IPS-11a (cell line): ENCODE data around the gene COCH.
"Not testable (repeated sequence)": the region's sequence is repeated elsewhere in the genome, so short reads cannot be mapped to it uniquely, and the experiment has no call there.

ENCODE experiments used
- H3K4me3 ChIP-seq: one replicate; pipeline ENCODE4 v1.5.1; 2013; ENCODE audit warnings: low read depth, low read length, control low read depth

COCH gene

GRCh38 chr14:30874999-30875787 is 834 bp downstream of the COCH start:
- H3K4me3 ChIP-seq: peak overlapping the region; percentile 44

GRCh38 chr14:30875788-30876053 is 1.4 kb downstream of the COCH start:
- peak overlapping the region; percentile 15 for H3K4me3 ChIP-seq

- H3K4me3 ChIP-seq: no peak overlapping the region
Observed at GRCh38 chr14:30876692-30877091, 2.3 kb downstream of the COCH start.

GRCh38 chr14:30882431-30882830 is 8.1 kb downstream of the COCH start:
- no peak overlapping the region for H3K4me3 ChIP-seq

GRCh38 chr14:30883508-30884294 is 9.3 kb downstream of the COCH start:
- H3K4me3 ChIP-seq: no peak overlapping the region

GRCh38 chr14:30884901-30885300 is 10.5 kb downstream of the COCH start:
- H3K4me3 ChIP-seq: no peak overlapping the region

- no peak overlapping the region for H3K4me3 ChIP-seq
Observed at GRCh38 chr14:30885840-30886740, 11.7 kb downstream of the COCH start.

- no peak overlapping the region for H3K4me3 ChIP-seq
Observed at GRCh38 chr14:30888480-30889243, 14.3 kb downstream of the COCH start.

- no peak overlapping the region for H3K4me3 ChIP-seq
Observed at GRCh38 chr14:30889244-30889594, 14.9 kb downstream of the COCH start.

GRCh38 chr14:30893819-30894218 is 19.5 kb downstream of the COCH start:
- H3K4me3 ChIP-seq: no peak overlapping the region

- no peak overlapping the region for H3K4me3 ChIP-seq
Observed at GRCh38 chr14:30894923-30895515, 20.7 kb downstream of the COCH start.

- H3K4me3 ChIP-seq: no peak overlapping the region
Observed at GRCh38 chr14:30896435-30896834, 22.1 kb downstream of the COCH start.

GRCh38 chr14:30897121-30897520 is 22.8 kb downstream of the COCH start:
- not testable (repeated sequence) for H3K4me3 ChIP-seq

GRCh38 chr14:30903285-30904124 is 29.1 kb downstream of the COCH start:
- H3K4me3 ChIP-seq: no peak overlapping the region

- no peak overlapping the region for H3K4me3 ChIP-seq
Observed at GRCh38 chr14:30906752-30907658, 32.6 kb downstream of the COCH start.

GRCh38 chr14:30907659-30908057 is 33.3 kb downstream of the COCH start:
- no peak overlapping the region for H3K4me3 ChIP-seq

GRCh38 chr14:30908826-30909225 is 34.5 kb downstream of the COCH start:
- no peak overlapping the region for H3K4me3 ChIP-seq

GRCh38 chr14:30914812-30915211 is 40.5 kb downstream of the COCH start:
- H3K4me3 ChIP-seq: no peak overlapping the region

- H3K4me3 ChIP-seq: no peak overlapping the region
Observed at GRCh38 chr14:30915596-30915995, 41.2 kb downstream of the COCH start.
